IMR-90 (cell line): ENCODE data around the gene DHRS12. TPM values are rescaled to one million over a fixed set of nuclear protein-coding genes. Genes with fewer than 3 reads are reported as not detected.

ENCODE experiments used
- ATAC-seq: fragments of 200-7000 bp; cut with Tn5 transposase; 2 replicates; pipeline ENCODE4 v1.9.1; 2020; ENCODE audit warnings: low read depth, mild to moderate bottlenecking, moderate library complexity
- BruUV-seq: library from RNA; stranded (reverse); fragments of 400-500 nt; replicated peaks from 2 replicates; lab custom pipeline; 2021; lab: Mats Ljungman, UMichigan
- CTCF ChIA-PET: fragments of 300-600 bp; formaldehyde crosslinking; extraction: SDS; loops from one replicate; lab custom pipeline; 2021; ENCODE audit warnings: antibody characterized with exemption; lab: Yijun Ruan, JAX
- POLR2A ChIA-PET: fragments of 300-600 bp; sonication (Branson Sonifier 250); formaldehyde crosslinking; loops from one replicate; lab custom pipeline; 2022; ENCODE audit warnings: antibody characterized with exemption; ENCODE audit not compliant: unreplicated experiment; lab: Charles Lee
- DNase-seq: peaks from one replicate; pipeline ENCODE4 v3.0.0; 2013
- H2AFZ ChIP-seq: replicated peaks from 2 replicates; pipeline ENCODE3; 2013; ENCODE audit warnings: low read length, mild to moderate bottlenecking; ENCODE audit not compliant: poor library complexity
- H2AK5ac ChIP-seq: 2 replicates; pipeline ENCODE4 v1.6.1; 2013; ENCODE audit warnings: low read depth, low read length, inconsistent platforms
- H2AK9ac ChIP-seq: replicated peaks from 2 replicates; pipeline ENCODE3; 2013; ENCODE audit warnings: mild to moderate bottlenecking, low read depth, low read length, moderate library complexity; ENCODE audit not compliant: poor library complexity
- H2BK120ac ChIP-seq: 2 replicates; pipeline ENCODE4 v1.6.1; 2013; ENCODE audit warnings: low read depth, low read length, inconsistent platforms
- H2BK15ac ChIP-seq: 3 replicates; pipeline ENCODE4 v1.6.1; 2013; ENCODE audit warnings: low read depth, low read length, inconsistent platforms
- H2BK20ac ChIP-seq: 2 replicates; pipeline ENCODE4 v1.6.1; 2013; ENCODE audit warnings: low read depth, mild to moderate bottlenecking, inconsistent platforms, low read length, moderate library complexity
- H2BK5ac ChIP-seq: 2 replicates; pipeline ENCODE4 v1.6.1; 2013; ENCODE audit warnings: mild to moderate bottlenecking, low read depth, low read length, inconsistent platforms; ENCODE audit not compliant: poor library complexity, severe bottlenecking
- H3K14ac ChIP-seq: replicated peaks from 2 replicates; pipeline ENCODE4 v1.6.1; 2013; ENCODE audit warnings: low read depth, low read length, inconsistent platforms
- H3K18ac ChIP-seq: 2 replicates; pipeline ENCODE4 v1.6.1; 2013; ENCODE audit warnings: low read depth, low read length, control low read depth
- H3K23ac ChIP-seq: 2 replicates; pipeline ENCODE4 v1.6.1; 2013; ENCODE audit warnings: low read depth, low read length, inconsistent platforms
- H3K27ac ChIP-seq: 2 replicates; pipeline ENCODE4 v1.5.1; 2013; ENCODE audit warnings: mild to moderate bottlenecking, control low read depth, low read length; ENCODE audit not compliant: insufficient read depth
- H3K27me3 ChIP-seq: 2 replicates; pipeline ENCODE4 v1.6.1; 2013; ENCODE audit warnings: low read length; ENCODE audit not compliant: control insufficient read depth, insufficient read depth
- H3K36me3 ChIP-seq: 2 replicates; pipeline ENCODE4 v1.6.1; 2013; ENCODE audit warnings: low read length, mixed read lengths; ENCODE audit not compliant: control insufficient read depth, insufficient read depth
- H3K4ac ChIP-seq: 2 replicates; pipeline ENCODE4 v1.6.1; 2013; ENCODE audit warnings: low read depth, low read length, inconsistent platforms
- H3K4me1 ChIP-seq: 2 replicates; pipeline ENCODE4 v1.6.1; 2013; ENCODE audit warnings: low read length, mixed read lengths; ENCODE audit not compliant: control insufficient read depth, insufficient read depth
- H3K4me2 ChIP-seq: 2 replicates; pipeline ENCODE4 v1.6.1; 2013; ENCODE audit warnings: low read depth, mild to moderate bottlenecking, control low read depth, low read length, moderate library complexity
- H3K4me3 ChIP-seq: 2 replicates; pipeline ENCODE4 v1.5.1; 2013; ENCODE audit warnings: low read depth, mild to moderate bottlenecking, control low read depth, low read length, moderate library complexity; ENCODE audit not compliant: insufficient read depth
- H3K56ac ChIP-seq: 2 replicates; pipeline ENCODE4 v1.6.1; 2013; ENCODE audit warnings: low read length, inconsistent platforms; ENCODE audit not compliant: insufficient read depth; ENCODE audit errors: extremely low read depth
- H3K79me1 ChIP-seq, 2 experiments: 2 replicates each; pipeline ENCODE4 v1.6.1; 2013; ENCODE audit warnings: low read length in 2 of 2, inconsistent platforms in 1 of 2, low read depth in 1 of 2
- H3K9ac ChIP-seq: 2 replicates; pipeline ENCODE4 v1.6.1; 2013; ENCODE audit warnings: low read depth, low read length, control low read depth
- H3K9me1 ChIP-seq: 2 replicates; pipeline ENCODE4 v1.6.1; 2013; ENCODE audit warnings: low read length, inconsistent platforms; ENCODE audit not compliant: insufficient read depth
- H3K9me3 ChIP-seq: 2 replicates; pipeline ENCODE4 v1.6.1; 2013; ENCODE audit warnings: low read length; ENCODE audit not compliant: control insufficient read depth, insufficient read depth
- H4K20me1 ChIP-seq: 2 replicates; pipeline ENCODE4 v1.6.1; 2013; ENCODE audit warnings: low read length, inconsistent platforms; ENCODE audit not compliant: insufficient read depth
- H4K5ac ChIP-seq: 2 replicates; pipeline ENCODE4 v1.6.1; 2013; ENCODE audit warnings: mild to moderate bottlenecking, low read depth, low read length, control low read depth
- H4K8ac ChIP-seq, 2 experiments: 2 replicates each; pipeline ENCODE4 v1.6.1; 2013; ENCODE audit warnings: low read depth in 2 of 2, low read length in 2 of 2, control low read depth in 1 of 2, inconsistent platforms in 1 of 2
- H4K91ac ChIP-seq: 2 replicates; pipeline ENCODE4 v1.6.1; 2013; ENCODE audit warnings: low read depth, low read length, inconsistent platforms; ENCODE audit not compliant: insufficient read depth
- BHLHE40 ChIP-seq: fragments of 150-350 bp; IDR thresholded peaks from 2 replicates; pipeline ENCODE4 v1.6.1; 2016; ENCODE audit warnings: mild to moderate bottlenecking, low read depth, low read length
- CEBPB ChIP-seq: IDR thresholded peaks from 2 replicates; pipeline ENCODE4 v1.6.1; 2012; ENCODE audit warnings: low read depth, low read length, improper control_type of control experiment
- CHD1 ChIP-seq: IDR thresholded peaks from 2 replicates; pipeline ENCODE4 v1.6.1; 2012; ENCODE audit warnings: low read depth, low read length, improper control_type of control experiment
- FOS ChIP-seq: fragments of 150-350 bp; IDR thresholded peaks from 2 replicates; pipeline ENCODE4 v1.6.1; 2016; ENCODE audit warnings: low read depth, low read length
- MAZ ChIP-seq: IDR thresholded peaks from 2 replicates; pipeline ENCODE4 v1.6.1; 2012; ENCODE audit warnings: low read depth, mild to moderate bottlenecking, low read length, improper control_type of control experiment, moderate library complexity, borderline replicate concordance
- POLR2A ChIP-seq: IDR thresholded peaks from 2 replicates; pipeline ENCODE4 v1.6.1; 2012; ENCODE audit warnings: mild to moderate bottlenecking, low read depth, low read length
- RAD21 ChIP-seq: IDR thresholded peaks from 2 replicates; pipeline ENCODE4 v1.6.1; 2012; ENCODE audit warnings: low read length, improper control_type of control experiment
- SMC3 ChIP-seq: fragments of 150-350 bp; IDR thresholded peaks from 2 replicates; pipeline ENCODE4 v1.6.1; 2016; ENCODE audit warnings: low read depth, mild to moderate bottlenecking, antibody characterized with exemption, low read length, moderate library complexity
- WGBS, 2 experiments: methylation state at CpG; one replicate each; pipeline versions ENCODE4 v1.1.5 to v1.1.7; 2013; ENCODE audit warnings: missing lambda C conversion rate in 2 of 2; ENCODE audit not compliant: insufficient read length in 1 of 2; ENCODE audit errors: extremely low coverage in 2 of 2; 5-methylcytosine and 5-hydroxymethylcytosine counted together
- dilution Hi-C: fragments of 300-500 bp; cut with HindIII; formaldehyde crosslinking; loops from one replicate; pipeline ENCODE4 v1.14.3; 2018; ENCODE audit warnings: low sequenced_read_pairs; ENCODE audit not compliant: unreplicated experiment
- in situ Hi-C: fragments of 300-500 bp; cut with MboI; formaldehyde crosslinking; loops from 3 replicates; pipeline ENCODE4 v1.14.3; 2019; ENCODE audit warnings: low sequenced_read_pairs, inconsistent platforms, mixed read lengths
- intact Hi-C: fragments of 100-400 bp; cut with micrococcal nuclease; formaldehyde crosslinking; loops from 2 replicates; pipeline ENCODE4 v1.10.0; 2022
- polyA plus RNA-seq, 3 experiments: library from polyadenylated mRNA; depleted of rRNA; stranded (reverse); fragments of >200 nt; gene quantifications; 2 replicates each; pipeline ENCODE4 v1.2.3, GENCODE V29; 2012; ENCODE audit warnings: low replicate concordance in 1 of 3
- total RNA-seq: library from RNA; depleted of rRNA; stranded (reverse); fragments of >200 nt; gene quantifications from 2 replicates; pipeline ENCODE4 v1.2.3, GENCODE V29; 2012
- TF ChIP-seq, protein P1 (sequence below): fragments of 150-350 bp; IDR thresholded peaks from 2 replicates; pipeline ENCODE4 v1.6.1; 2017; ENCODE audit warnings: mild to moderate bottlenecking, antibody characterized with exemption, low read length, low read depth
- TF ChIP-seq, protein P2 (sequence below): conservative IDR thresholded peaks from 2 replicates; pipeline ENCODE4 v1.5.1; 2012; ENCODE audit warnings: mild to moderate bottlenecking, low read depth, low read length, improper control_type of control experiment
- TF ChIP-seq, protein P3 (sequence below): fragments of 150-350 bp; IDR thresholded peaks from 2 replicates; pipeline ENCODE4 v1.6.1; 2016; ENCODE audit warnings: low read depth, mild to moderate bottlenecking, low read length, moderate library complexity, borderline replicate concordance

The DHRS12 gene
- total and polyA plus RNA-seq, 2 of the 4 experiments (the other 2 are of a cell fraction): 1.3 to 1.6 TPM

DNA sequence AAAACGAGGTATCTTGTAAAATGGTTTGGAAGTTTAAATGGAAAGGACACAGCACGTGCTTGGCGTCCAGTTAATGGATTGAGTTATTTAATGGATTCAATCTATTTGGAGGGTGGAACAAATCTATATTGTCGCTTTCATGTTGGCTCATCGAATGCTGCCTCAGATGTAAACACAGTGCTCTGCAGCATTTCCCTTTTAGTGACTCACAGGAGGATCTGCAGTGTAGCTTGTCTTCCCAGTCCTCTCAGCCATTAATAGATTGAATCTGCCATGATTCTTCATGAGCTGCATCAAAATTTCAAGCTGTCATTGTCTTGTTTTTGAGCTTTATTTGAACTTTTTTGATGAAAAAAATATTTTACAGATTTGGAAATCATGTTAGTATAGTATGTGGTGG lies 44.7 kb downstream of the DHRS12 start:
- Histone ChIP-seq H3K18ac (no peak overlapping the region), H4K5ac (no peak overlapping the region), H3K4me2 (peak overlapping the region; percentile 25; the same call in 1 of the 2 replicates), H3K9me1 (peaks cover 12% of the 10 kb centered on the region), H3K56ac (no peak overlapping the region), H2AFZ (no peak overlapping the region), H3K36me3 (peaks cover 16% of the 10 kb centered on the region), H3K27me3 (no peaks in the 10 kb centered on the region), H3K4me3 (no peak overlapping the region), H2BK20ac (no peak overlapping the region), H3K9me3 (no peaks in the 10 kb centered on the region), H3K4ac (no peak overlapping the region), H4K20me1 (peaks cover 9% of the 10 kb centered on the region), H3K4me1 (peaks cover 14% of the 10 kb centered on the region), H2BK5ac (no peak overlapping the region), H3K79me1 (peaks cover 6 to 15% of the 10 kb centered on the region in 2 experiments; a peak in 3 of 4 replicates), H2AK5ac (no peak overlapping the region), H2BK15ac (no peak overlapping the region), H4K8ac (no peak overlapping the region), H3K9ac (no peak overlapping the region), H2BK120ac (no peak overlapping the region), H3K27ac (no peak overlapping the region), H3K23ac (no peak overlapping the region), H2AK9ac (no peak overlapping the region), H3K14ac (no peak overlapping the region), H4K91ac (no peak overlapping the region)
- ChIA-PET POLR2A (interaction anchor here (0.6 kb wide), 1 partner anchor 316 kb away, joined by 3 read pairs; no protein-coding TSS in a partner anchor), CTCF (no interaction called here)
- WGBS, 2 experiments: no CpG with 5 or more reads among the region's 5 CpGs
- no TSS peak for BruUV-seq
- intact Hi-C loops (no loop called here), dilution Hi-C loops (no loop called here), in situ Hi-C loops (no loop called here)
- peak; percentile 83 for DNase-seq
- TF ChIP-seq CHD1 (no peak), POLR2A (no peak), FOS (peak; percentile 56; the same call in 1 of the 2 replicates), MAZ (no peak), RAD21 (peak; percentile 18; the same call in 1 of the 2 replicates), BHLHE40 (0 out of 2 replicates have a peak, but pooled peaks have one; percentile 13), SMC3 (no peak; the same call in 1 of the 2 replicates), CEBPB (peak; percentile 41; the same call in 1 of the 2 replicates)
- TF ChIP-seq, protein P1, sequence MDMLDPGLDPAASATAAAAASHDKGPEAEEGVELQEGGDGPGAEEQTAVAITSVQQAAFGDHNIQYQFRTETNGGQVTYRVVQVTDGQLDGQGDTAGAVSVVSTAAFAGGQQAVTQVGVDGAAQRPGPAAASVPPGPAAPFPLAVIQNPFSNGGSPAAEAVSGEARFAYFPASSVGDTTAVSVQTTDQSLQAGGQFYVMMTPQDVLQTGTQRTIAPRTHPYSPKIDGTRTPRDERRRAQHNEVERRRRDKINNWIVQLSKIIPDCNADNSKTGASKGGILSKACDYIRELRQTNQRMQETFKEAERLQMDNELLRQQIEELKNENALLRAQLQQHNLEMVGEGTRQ: no peak
- TF ChIP-seq, protein P2, sequence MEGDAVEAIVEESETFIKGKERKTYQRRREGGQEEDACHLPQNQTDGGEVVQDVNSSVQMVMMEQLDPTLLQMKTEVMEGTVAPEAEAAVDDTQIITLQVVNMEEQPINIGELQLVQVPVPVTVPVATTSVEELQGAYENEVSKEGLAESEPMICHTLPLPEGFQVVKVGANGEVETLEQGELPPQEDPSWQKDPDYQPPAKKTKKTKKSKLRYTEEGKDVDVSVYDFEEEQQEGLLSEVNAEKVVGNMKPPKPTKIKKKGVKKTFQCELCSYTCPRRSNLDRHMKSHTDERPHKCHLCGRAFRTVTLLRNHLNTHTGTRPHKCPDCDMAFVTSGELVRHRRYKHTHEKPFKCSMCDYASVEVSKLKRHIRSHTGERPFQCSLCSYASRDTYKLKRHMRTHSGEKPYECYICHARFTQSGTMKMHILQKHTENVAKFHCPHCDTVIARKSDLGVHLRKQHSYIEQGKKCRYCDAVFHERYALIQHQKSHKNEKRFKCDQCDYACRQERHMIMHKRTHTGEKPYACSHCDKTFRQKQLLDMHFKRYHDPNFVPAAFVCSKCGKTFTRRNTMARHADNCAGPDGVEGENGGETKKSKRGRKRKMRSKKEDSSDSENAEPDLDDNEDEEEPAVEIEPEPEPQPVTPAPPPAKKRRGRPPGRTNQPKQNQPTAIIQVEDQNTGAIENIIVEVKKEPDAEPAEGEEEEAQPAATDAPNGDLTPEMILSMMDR: no peak
- TF ChIP-seq, protein P3, sequence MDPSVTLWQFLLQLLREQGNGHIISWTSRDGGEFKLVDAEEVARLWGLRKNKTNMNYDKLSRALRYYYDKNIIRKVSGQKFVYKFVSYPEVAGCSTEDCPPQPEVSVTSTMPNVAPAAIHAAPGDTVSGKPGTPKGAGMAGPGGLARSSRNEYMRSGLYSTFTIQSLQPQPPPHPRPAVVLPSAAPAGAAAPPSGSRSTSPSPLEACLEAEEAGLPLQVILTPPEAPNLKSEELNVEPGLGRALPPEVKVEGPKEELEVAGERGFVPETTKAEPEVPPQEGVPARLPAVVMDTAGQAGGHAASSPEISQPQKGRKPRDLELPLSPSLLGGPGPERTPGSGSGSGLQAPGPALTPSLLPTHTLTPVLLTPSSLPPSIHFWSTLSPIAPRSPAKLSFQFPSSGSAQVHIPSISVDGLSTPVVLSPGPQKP: no peak
- peak; percentile 83 for ATAC-seq
